ENCODE results near the gene SERPING1. TPM values are rescaled to one million over a fixed set of nuclear protein-coding genes. Genes with fewer than 3 reads are reported as not detected.

SERPING1 gene
- total RNA-seq, 3 donors from 2014 or later (not counting 1 experiment from before 2014, with no cell fraction given), result 0.50 TPM; not detected in 2

DNA sequence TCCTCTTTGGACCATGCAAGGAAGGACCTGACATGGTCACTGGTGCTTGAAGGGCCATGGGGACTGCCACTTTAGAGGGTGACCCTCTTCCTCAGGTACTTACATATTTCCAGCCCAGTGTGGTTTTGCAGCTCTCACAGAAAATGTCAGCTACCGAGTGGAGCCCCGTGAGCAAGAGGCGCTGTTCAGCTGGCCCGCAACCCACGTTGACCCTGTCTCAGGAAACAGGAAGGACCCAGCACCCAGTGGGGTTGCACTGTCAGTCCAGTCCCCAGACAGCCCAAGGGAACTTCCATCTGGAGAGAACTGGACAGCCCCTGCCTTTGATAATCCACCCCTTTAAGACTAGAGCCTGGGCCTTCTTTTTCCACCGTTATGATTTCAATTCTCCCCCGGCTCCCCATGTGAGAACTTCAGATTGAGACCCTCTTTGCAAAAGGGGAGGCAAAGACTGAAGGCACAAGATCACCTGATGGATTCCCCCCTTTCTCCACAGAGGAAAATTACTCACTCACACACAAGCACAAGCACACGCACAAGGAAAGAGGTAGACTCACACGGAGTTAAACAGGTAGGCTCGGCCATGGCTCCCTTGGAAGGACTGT, 48.8 kb downstream of the SERPING1 start:
- H3K4me1 Mint-ChIP-seq, result peaks cover 28 to 38% of the 10 kb centered on the region in 2 donors
- H3K9me3 Mint-ChIP-seq, result no peaks in the 10 kb centered on the region
- Histone ChIP-seq H3K27me3 (ENCODE audit: control insufficient read depth, insufficient read depth, low read length) (peaks cover 38% of the 10 kb centered on the region), H3K4me1 (ENCODE audit: control insufficient read depth, insufficient read depth, low read length) (peaks cover 36% of the 10 kb centered on the region), H3K27ac (ENCODE audit: low read length) (no peak overlapping the region), H3K4me3 (ENCODE audit: low read length) (no peak overlapping the region), H3K9me3 (ENCODE audit: control insufficient read depth, insufficient read depth, low read length) (no peaks in the 10 kb centered on the region), H3K36me3 (ENCODE audit: control insufficient read depth, insufficient read depth, low read length) (no peaks in the 10 kb centered on the region)
- H3K4me3 Mint-ChIP-seq, result no peak overlapping the region
- peaks cover 42 to 46% of the 10 kb centered on the region in 2 donors for H3K27me3 Mint-ChIP-seq (ENCODE audit: low read depth in 2 of 2)
- H3K36me3 Mint-ChIP-seq, result no peaks in the 10 kb centered on the region
- TF ChIP-seq, protein P1, sequence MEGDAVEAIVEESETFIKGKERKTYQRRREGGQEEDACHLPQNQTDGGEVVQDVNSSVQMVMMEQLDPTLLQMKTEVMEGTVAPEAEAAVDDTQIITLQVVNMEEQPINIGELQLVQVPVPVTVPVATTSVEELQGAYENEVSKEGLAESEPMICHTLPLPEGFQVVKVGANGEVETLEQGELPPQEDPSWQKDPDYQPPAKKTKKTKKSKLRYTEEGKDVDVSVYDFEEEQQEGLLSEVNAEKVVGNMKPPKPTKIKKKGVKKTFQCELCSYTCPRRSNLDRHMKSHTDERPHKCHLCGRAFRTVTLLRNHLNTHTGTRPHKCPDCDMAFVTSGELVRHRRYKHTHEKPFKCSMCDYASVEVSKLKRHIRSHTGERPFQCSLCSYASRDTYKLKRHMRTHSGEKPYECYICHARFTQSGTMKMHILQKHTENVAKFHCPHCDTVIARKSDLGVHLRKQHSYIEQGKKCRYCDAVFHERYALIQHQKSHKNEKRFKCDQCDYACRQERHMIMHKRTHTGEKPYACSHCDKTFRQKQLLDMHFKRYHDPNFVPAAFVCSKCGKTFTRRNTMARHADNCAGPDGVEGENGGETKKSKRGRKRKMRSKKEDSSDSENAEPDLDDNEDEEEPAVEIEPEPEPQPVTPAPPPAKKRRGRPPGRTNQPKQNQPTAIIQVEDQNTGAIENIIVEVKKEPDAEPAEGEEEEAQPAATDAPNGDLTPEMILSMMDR (IDR thresholded peaks at IDR 0.05), result no peak
- intact Hi-C loops (cut with micrococcal nuclease), result no loop called here
- ATAC-seq, result no peak
- 29% methylated on average over 10 of the region's 10 CpGs for WGBS (ENCODE audit: insufficient coverage)
- H3K27ac Mint-ChIP-seq, result peak overlapping the region in 1 of 2 donors; percentile 87
- no peak for DNase-seq

DNA sequence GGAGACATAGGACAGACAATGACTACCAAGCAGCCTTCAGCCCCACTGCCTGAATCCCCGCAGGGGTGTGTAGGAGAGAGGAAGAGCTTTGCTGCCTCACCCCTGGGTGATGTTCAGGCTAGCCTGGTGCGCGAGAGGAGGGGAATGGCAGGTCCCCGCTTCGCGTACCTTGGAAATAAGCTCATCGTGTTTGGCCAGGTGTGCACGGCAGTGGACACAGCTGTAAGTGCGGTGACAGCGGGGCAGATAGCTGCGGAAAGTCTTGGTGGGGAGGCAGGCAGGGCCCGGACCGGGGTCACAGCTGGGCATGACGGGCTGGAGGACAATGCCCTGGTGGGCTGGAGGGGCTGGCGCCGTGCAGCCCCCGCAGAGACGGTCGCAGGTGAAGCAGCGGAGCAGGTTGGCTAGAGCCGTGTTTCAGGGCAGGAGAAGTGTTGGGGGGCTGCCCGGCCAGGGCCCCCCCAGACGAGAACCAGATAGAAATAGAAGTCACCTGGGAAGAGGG, 49.4 kb downstream of the SERPING1 start:
- peaks cover 36% of the 10 kb centered on the region for H3K4me1 ChIP-seq (ENCODE audit: control insufficient read depth, insufficient read depth, low read length)
- Mint-ChIP-seq H3K27me3 (ENCODE audit: low read depth in 2 of 2) (peaks cover 42 to 46% of the 10 kb centered on the region in 2 donors), H3K4me1 (peaks cover 28 to 38% of the 10 kb centered on the region in 2 donors), H3K4me3 (no peak overlapping the region), H3K9me3 (no peaks in the 10 kb centered on the region), H3K36me3 (no peaks in the 10 kb centered on the region), H3K27ac (peak overlapping the region in 1 of 2 donors; percentile 87)
- no peak overlapping the region for H3K4me3 ChIP-seq (ENCODE audit: low read length)
- no peak for ATAC-seq
- TF ChIP-seq, protein P1 (IDR thresholded peaks at IDR 0.05), result no peak
- H3K27me3 ChIP-seq (ENCODE audit: control insufficient read depth, insufficient read depth, low read length), result peaks cover 38% of the 10 kb centered on the region
- H3K27ac ChIP-seq (ENCODE audit: low read length), result no peak overlapping the region
- DNase-seq, result peak in 1 of 2 donors; percentile 24
- no peaks in the 10 kb centered on the region for H3K9me3 ChIP-seq (ENCODE audit: control insufficient read depth, insufficient read depth, low read length)
- 16% methylated on average over 23 of the region's 23 CpGs for WGBS (ENCODE audit: insufficient coverage)
- no peaks in the 10 kb centered on the region for H3K36me3 ChIP-seq (ENCODE audit: control insufficient read depth, insufficient read depth, low read length)
- intact Hi-C loops (cut with micrococcal nuclease), result no loop called here

DNA sequence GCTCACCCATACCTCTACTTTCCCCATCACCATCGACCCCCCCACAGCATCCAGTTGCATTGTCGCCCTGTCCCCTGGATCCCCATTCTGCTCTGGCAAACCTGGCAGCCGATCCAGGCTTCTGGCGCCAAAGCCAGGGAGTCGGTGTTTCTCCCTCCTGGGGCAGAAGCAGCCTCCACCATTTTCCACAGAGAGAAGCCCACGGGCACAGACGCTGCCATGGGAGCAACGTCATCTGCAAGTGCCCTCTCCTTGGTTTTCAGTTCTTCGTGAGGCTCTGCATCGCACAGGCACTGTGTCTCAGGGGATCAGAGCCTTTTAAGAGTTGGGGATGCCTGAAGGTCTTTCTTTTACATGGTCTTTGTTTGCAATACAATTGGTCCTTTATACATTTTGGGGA, 49.9 kb downstream of the SERPING1 start:
- TF ChIP-seq, protein P1 (IDR thresholded peaks at IDR 0.05), result no peak
- DNase-seq (no peak), ATAC-seq (no peak)
- peaks cover 28 to 38% of the 10 kb centered on the region in 2 donors for H3K4me1 Mint-ChIP-seq
- no peaks in the 10 kb centered on the region for H3K36me3 Mint-ChIP-seq
- WGBS (ENCODE audit: insufficient coverage), result 14% methylated on average over 10 of the region's 10 CpGs
- intact Hi-C loops (cut with micrococcal nuclease), result no loop called here
- Histone ChIP-seq H3K36me3 (ENCODE audit: control insufficient read depth, insufficient read depth, low read length) (no peaks in the 10 kb centered on the region), H3K4me3 (ENCODE audit: low read length) (no peak overlapping the region), H3K27me3 (ENCODE audit: control insufficient read depth, insufficient read depth, low read length) (peaks cover 38% of the 10 kb centered on the region), H3K4me1 (ENCODE audit: control insufficient read depth, insufficient read depth, low read length) (peaks cover 36% of the 10 kb centered on the region), H3K9me3 (ENCODE audit: control insufficient read depth, insufficient read depth, low read length) (no peaks in the 10 kb centered on the region), H3K27ac (ENCODE audit: low read length) (no peak overlapping the region)
- H3K27me3 Mint-ChIP-seq (ENCODE audit: low read depth in 2 of 2), result peaks cover 42 to 46% of the 10 kb centered on the region in 2 donors
- H3K9me3 Mint-ChIP-seq, result no peaks in the 10 kb centered on the region
- H3K27ac Mint-ChIP-seq, result peak overlapping the region in 1 of 2 donors; percentile 87
- H3K4me3 Mint-ChIP-seq, result no peak overlapping the region

All from natural killer cell (primary cell).